Dendritic cell treated with granulocyte-macrophage colony-stimulating factor and Interleukin-4, amounts not matched to agents 40 ng/mL and 50 ng/mL, for 4 days (primary cell): ENCODE data around the gene RIN1.

Experiments
- H3K27ac Mint-ChIP-seq: one replicate; pipeline ENCODE4 v1.8.0; 2022; ENCODE audit warnings: mild to moderate bottlenecking, mixed read lengths
- H3K27me3 Mint-ChIP-seq: one replicate; pipeline ENCODE4 v1.8.0; 2022; ENCODE audit warnings: mild to moderate bottlenecking, mixed read lengths
- H3K36me3 Mint-ChIP-seq: one replicate; pipeline ENCODE4 v1.8.0; 2022; ENCODE audit warnings: low read depth, mixed read lengths
- H3K4me1 Mint-ChIP-seq: one replicate; pipeline ENCODE4 v1.8.0; 2022; ENCODE audit warnings: low read depth, mixed read lengths
- H3K4me3 Mint-ChIP-seq: one replicate; pipeline ENCODE4 v1.8.0; 2022; ENCODE audit warnings: mild to moderate bottlenecking, moderate library complexity, mixed read lengths
- H3K9me3 Mint-ChIP-seq: one replicate; pipeline ENCODE4 v1.8.0; 2022; ENCODE audit warnings: mixed read lengths
- intact Hi-C: fragments of 100-400 bp; cut with micrococcal nuclease; formaldehyde crosslinking; loops from one replicate; pipeline ENCODE4 v1.15.0; 2022

RIN1 gene

DNA sequence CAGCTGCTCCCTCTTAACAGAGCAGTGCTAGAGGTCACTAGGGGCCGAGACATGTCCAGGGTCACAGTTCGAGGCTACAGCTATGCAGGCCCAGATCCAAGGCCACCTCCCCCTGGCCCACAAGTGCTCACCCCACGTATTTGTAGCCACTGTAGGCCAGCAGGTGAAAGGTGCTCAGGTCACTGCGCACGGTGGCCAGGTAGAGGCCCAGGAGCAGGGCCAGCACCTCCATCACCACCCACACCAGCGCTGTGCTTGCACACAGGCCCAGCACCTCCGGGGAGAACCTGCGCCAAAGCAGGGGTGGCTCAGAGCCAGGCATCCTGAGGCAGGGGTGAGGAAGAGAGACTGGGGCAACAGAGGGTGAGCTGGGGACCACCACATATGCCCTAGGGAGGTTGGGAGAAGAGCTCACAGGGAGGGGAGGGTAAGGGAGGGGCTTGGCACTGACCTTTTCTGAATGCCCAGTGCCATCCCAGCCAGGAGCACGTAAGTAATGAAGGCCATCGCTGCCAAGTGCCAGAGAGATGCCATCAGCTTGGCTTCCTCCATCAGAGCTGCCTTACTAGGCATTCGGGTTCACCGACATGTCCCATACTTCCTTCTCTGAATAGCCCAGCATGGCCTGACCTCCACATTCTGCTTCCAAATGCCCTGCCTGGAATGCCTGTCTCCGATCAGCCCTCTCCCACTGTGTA lies 50.8 kb downstream of the RIN1 start:
- intact Hi-C loops, result no loop called here
- Mint-ChIP-seq H3K27me3 (peaks cover 22% of the 10 kb centered on the region), H3K4me3 (no peak overlapping the region), H3K27ac (no peak overlapping the region), H3K4me1 (peaks cover 51% of the 10 kb centered on the region), H3K9me3 (no peaks in the 10 kb centered on the region), H3K36me3 (peaks cover 47% of the 10 kb centered on the region)

DNA sequence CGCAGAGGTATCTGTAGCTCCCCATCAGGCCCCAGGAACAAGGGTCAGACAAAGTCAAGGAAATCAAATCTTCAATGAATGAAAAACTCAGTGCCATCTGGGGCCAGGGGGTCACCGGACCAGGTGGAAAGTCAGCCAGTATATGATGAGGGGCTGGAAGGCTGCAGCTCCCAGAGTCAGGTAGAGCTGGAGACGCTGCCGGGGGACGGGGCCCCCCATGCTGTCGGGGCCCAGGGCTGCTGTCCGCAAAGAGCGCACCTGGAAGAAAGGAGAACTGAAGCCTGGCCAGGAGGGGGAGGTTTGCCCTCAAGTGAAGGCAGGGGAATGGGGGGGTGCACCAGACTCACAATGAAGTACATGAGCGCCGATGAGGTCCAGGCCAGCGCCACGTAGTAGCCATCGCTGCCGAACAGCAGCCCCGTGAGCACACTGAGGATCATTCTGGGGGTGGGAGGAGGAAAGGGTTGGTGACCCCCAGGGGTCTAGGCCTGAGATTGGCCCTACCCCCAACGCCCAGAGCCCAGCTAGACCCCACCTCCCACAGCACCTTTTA lies 51.6 kb downstream of the RIN1 start:
- peaks cover 22% of the 10 kb centered on the region for H3K27me3 Mint-ChIP-seq
- H3K36me3 Mint-ChIP-seq, result peaks cover 50% of the 10 kb centered on the region
- peaks cover 45% of the 10 kb centered on the region for H3K4me1 Mint-ChIP-seq
- H3K9me3 Mint-ChIP-seq, result no peaks in the 10 kb centered on the region
- no peak overlapping the region for H3K4me3 Mint-ChIP-seq
- intact Hi-C loops, result no loop called here
- H3K27ac Mint-ChIP-seq, result no peak overlapping the region

DNA sequence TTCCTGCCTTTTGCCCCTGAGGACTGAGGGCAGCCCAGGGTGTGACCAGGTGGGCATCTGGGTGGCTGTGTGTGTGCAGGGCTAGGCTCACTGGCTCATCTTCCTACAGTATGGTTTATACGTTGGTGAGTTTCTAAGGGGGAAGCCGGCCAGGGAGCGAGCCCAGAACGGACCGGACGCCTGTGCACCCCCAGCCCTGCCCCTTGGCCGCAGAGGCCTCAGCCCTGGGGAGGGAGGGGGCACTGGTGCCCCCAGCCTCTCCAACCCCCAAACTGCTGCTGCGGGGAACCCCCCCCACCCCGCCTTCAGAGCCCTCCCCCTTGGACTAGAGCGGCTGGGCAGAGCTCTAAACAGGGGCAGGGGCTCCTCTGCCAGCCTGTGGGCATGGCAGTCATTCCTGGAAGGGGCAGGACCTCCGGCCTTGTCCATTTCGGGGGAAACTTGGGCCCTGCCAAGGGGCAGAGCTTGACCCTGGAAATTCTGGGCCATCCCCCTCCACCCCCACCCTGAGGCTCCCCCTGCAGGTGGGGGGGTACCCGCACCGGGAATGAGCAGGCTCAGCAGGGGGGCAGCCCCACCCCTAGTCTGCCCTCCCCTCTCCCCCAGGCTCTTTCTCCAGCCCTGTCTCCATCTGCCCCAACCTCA lies 52.7 kb downstream of the RIN1 start:
- H3K36me3 Mint-ChIP-seq, result peaks cover 46% of the 10 kb centered on the region
- intact Hi-C loops, result loop anchor here (2.0 kb wide), 1 partner anchor 15 kb away; the partner anchor contains the start of gene RAB1B
- peaks cover 32% of the 10 kb centered on the region for H3K27me3 Mint-ChIP-seq
- H3K4me1 Mint-ChIP-seq, result peaks cover 51% of the 10 kb centered on the region
- H3K27ac Mint-ChIP-seq, result no peak overlapping the region
- H3K9me3 Mint-ChIP-seq, result no peaks in the 10 kb centered on the region
- H3K4me3 Mint-ChIP-seq, result no peak overlapping the region

DNA sequence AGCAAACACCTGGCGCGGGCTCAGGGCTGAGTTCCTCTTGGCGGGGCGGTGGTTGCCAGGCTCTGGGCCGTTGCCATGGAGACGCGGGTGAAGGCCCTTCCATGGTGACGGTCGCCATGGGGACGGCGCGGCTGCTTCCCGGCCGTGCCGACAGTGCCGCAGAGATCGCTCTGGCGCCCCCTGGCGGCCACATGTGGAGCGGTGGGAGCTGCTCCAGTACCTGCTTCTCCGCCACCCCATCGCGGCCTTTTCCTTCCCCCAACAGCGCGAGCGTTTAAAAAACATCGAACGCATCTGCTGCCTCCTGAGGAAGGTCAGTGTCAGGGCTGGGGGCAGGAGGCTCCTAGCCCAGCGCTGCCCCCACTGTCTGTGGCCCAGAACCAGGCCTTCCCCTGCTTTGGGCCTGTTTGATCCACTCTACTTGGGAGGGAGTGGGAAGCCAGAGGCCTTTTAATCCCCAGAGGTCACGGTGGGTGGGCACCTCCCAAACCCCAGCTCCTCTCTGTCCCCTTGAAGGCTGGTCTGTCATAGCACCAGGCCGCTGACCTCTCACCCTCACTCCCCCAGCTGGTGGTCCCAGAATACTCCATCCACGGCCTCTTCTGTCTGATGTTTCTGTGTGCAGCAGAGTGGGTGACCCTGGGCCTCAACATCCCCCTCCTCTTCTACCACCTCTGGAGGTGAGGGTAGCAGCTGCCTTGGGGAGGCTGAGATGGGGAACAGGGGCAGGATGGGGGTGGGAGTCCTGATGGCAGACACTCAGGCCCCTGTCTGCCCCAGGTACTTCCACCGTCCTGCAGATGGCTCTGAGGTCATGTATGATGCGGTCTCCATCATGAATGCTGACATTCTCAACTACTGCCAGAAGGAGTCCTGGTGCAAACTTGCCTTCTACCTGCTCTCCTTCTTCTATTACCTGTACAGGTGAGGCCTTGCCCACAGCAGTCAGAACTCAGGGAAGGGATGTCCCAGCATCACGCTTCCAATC lies 53.5 kb downstream of the RIN1 start:
- Mint-ChIP-seq H3K27ac (no peak overlapping the region), H3K4me1 (peaks cover 45% of the 10 kb centered on the region), H3K27me3 (peaks cover 33% of the 10 kb centered on the region), H3K36me3 (peaks cover 44% of the 10 kb centered on the region), H3K9me3 (no peaks in the 10 kb centered on the region), H3K4me3 (no peak overlapping the region)
- intact Hi-C loops, result loop anchor here (1.0 to 2.0 kb wide), 2 partner anchors 14 to 60 kb away; partner anchors contain the start of gene RAB1B
